Body of pancreas (tissue), 4 donors: ENCODE results near the gene MYEOV. TPM values are rescaled to one million over a fixed set of nuclear protein-coding genes. Genes with fewer than 3 reads are reported as not detected.

Experiments used
- ATAC-seq: fragments of 150-250 bp; one replicate; pipeline ENCODE4 v1.9.1; 2016
- DNase-seq, 4 donors: peaks; one replicate each; pipeline ENCODE4 v3.0.0-alpha.2; 2019
- H3K27ac ChIP-seq, 4 donors: fragments of 200-600 bp; sonication (generic); 1 replicate in 3 of 4; 2 replicates in 1 of 4; pipeline versions ENCODE4 v1.5.1 to v1.6.1; 2016 to 2019; ENCODE audit warnings: mild to moderate bottlenecking in 1 of 4, mixed read lengths in 1 of 4, moderate library complexity in 1 of 4
- H3K27me3 ChIP-seq, 2 donors: fragments of 200-600 bp; sonication (generic); one replicate each; pipeline ENCODE4 v1.6.0; 2016; ENCODE audit warnings: mild to moderate bottlenecking in 1 of 2
- H3K36me3 ChIP-seq, 2 donors: fragments of 200-600 bp; sonication (generic); replicated peaks in 1 of 2; 2 replicates each; pipeline ENCODE4 v1.5.1; 2016; ENCODE audit warnings: low read depth in 2 of 2; ENCODE audit not compliant: insufficient read depth in 1 of 2
- H3K4me1 ChIP-seq: fragments of 200-600 bp; sonication (generic); one replicate; pipeline ENCODE4 v1.6.0; 2016
- H3K4me3 ChIP-seq, 2 donors: fragments of 200-600 bp; sonication (generic); 1 replicate in 1 of 2; 2 replicates in 1 of 2; pipeline ENCODE4 v1.5.1; 2016 to 2019
- H3K9me3 ChIP-seq, 3 donors: fragments of 200-600 bp; sonication (generic); 1 replicate in 2 of 3; 2 replicates in 1 of 3; pipeline ENCODE4 v1.5.1; 2016
- POLR2A ChIP-seq, 3 donors: fragments of 450-650 bp; IDR thresholded peaks; one replicate each; pipeline ENCODE4 v1.6.1; 2016; ENCODE audit warnings: antibody characterized with exemption in 3 of 3, mild to moderate bottlenecking in 2 of 3
- WGBS, 2 donors: methylation state at CpG; one replicate each; pipeline ENCODE4 v1.1.5; 2017; 5-methylcytosine and 5-hydroxymethylcytosine counted together
- intact Hi-C: fragments of 100-400 bp; cut with DNase I; formaldehyde crosslinking; loops from one replicate; pipeline ENCODE4 v1.15.1; 2023
- total RNA-seq, 2 donors: library from RNA; depleted of rRNA; stranded (reverse); fragments of >200 nt; gene quantifications; one replicate each; pipeline ENCODE4 v1.1.0, GENCODE V29; 2016
- TF ChIP-seq, protein P1 (sequence below), 7 experiments: fragments of 450-650 bp in 4 of 7; fragments of 200-600 bp in 3 of 7; sonication (generic) in 3 of 7; IDR thresholded peaks; one replicate each; pipeline ENCODE4 v1.5.1; 2016 to 2019; ENCODE audit warnings: antibody characterized with exemption in 7 of 7

MYEOV gene
- total RNA-seq, 2 donors from 2014 or later = 2.3 to 7.0 TPM

DNA sequence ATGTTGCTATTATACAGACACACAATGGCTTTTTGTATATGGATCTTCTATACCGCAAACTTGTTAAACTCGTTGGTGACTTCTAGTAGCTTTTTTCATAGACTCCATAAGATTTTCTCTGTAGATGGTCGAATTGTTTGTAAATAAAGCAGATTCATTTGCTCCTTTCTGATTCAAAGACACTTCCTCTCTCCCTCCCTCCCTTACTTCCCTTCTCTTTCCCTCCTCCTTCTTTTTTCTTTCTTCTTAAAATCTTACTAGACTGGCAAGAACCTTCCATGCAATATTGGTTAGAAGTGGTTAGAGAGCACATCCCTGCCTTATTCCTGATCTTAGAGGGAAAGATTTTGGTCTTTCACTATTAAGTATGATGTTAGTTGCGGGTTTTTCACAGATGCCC, 36.4 kb downstream of the MYEOV start:
- H3K4me1 ChIP-seq = peaks cover 4% of the 10 kb centered on the region
- no peaks in the 10 kb centered on the region for H3K36me3 ChIP-seq
- no peak for TF ChIP-seq POLR2A (IDR thresholded peaks at IDR 0.05)
- TF ChIP-seq, protein P1, sequence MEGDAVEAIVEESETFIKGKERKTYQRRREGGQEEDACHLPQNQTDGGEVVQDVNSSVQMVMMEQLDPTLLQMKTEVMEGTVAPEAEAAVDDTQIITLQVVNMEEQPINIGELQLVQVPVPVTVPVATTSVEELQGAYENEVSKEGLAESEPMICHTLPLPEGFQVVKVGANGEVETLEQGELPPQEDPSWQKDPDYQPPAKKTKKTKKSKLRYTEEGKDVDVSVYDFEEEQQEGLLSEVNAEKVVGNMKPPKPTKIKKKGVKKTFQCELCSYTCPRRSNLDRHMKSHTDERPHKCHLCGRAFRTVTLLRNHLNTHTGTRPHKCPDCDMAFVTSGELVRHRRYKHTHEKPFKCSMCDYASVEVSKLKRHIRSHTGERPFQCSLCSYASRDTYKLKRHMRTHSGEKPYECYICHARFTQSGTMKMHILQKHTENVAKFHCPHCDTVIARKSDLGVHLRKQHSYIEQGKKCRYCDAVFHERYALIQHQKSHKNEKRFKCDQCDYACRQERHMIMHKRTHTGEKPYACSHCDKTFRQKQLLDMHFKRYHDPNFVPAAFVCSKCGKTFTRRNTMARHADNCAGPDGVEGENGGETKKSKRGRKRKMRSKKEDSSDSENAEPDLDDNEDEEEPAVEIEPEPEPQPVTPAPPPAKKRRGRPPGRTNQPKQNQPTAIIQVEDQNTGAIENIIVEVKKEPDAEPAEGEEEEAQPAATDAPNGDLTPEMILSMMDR (IDR thresholded peaks at IDR 0.05) = no peak
- no peak overlapping the region for H3K27ac ChIP-seq
- H3K27me3 ChIP-seq = no peaks in the 10 kb centered on the region
- no peak overlapping the region for H3K4me3 ChIP-seq
- WGBS, 2 donors = 70 to 76% methylated on average over 4 of the region's 4 CpGs
- ATAC-seq (no peak), DNase-seq (no peak)
- intact Hi-C loops = no loop called here
- no peaks in the 10 kb centered on the region for H3K9me3 ChIP-seq

DNA sequence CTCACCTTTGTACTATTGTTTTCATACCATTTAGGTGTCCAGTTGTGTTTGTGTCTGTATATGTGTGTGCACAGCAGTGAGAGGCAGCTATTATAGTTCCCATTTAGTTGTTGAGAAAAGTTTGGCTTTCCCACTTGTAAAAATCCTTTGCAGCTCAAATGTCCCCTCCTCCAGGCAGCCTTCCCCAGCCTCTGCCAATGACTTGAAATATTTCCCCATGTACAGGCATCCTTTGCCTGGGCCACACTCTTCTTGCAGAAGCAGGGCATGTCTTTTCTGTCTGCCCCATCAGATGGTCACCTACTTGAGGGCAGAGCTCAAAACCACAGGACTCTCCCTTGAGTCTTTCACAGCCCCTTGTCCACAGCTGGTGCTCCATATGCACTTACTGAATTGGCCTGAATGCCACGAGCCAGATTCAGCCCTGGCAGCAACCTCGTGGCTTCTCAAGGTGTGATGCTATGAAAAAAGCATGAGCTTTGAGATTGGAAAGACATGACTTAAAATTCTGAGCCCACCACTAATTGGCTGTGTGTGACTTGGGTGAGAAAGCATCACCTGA, 39.3 kb downstream of the MYEOV start:
- intact Hi-C loops = no loop called here
- Histone ChIP-seq H3K9me3 (no peaks in the 10 kb centered on the region), H3K4me1 (peaks cover 15% of the 10 kb centered on the region), H3K27me3 (no peaks in the 10 kb centered on the region), H3K4me3 (no peak overlapping the region), H3K36me3 (no peaks in the 10 kb centered on the region), H3K27ac (no peak overlapping the region)
- ATAC-seq (no peak), DNase-seq (no peak)
- 95 to 98% methylated on average over 2 of the region's 2 CpGs for WGBS, 2 donors
- TF ChIP-seq, protein P1 (IDR thresholded peaks at IDR 0.05) = no peak
- no peak for TF ChIP-seq POLR2A (IDR thresholded peaks at IDR 0.05)

DNA sequence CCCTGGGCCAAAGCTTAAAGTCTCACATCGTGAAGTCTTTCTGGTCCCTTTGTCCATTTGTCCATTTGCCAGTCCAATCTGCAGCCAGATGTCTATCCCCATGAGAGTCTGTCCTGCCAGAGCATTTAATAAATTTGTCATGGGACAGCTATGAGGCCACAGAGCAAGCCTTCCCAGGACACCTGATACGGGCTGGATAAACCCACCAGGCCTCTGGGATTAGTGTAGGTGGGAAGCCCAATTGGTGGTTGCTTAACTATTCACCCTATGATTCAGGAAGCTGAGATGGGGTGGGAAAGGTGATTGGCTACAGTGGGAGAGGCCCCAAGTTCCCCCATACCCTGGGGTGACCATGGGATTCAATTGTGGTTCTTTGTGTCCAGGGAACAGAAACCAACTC, 39.9 kb downstream of the MYEOV start:
- 87 to 96% methylated on average over 2 of the region's 2 CpGs for WGBS, 2 donors
- Histone ChIP-seq H3K36me3 (no peaks in the 10 kb centered on the region), H3K9me3 (no peaks in the 10 kb centered on the region), H3K27me3 (no peaks in the 10 kb centered on the region), H3K4me1 (peaks cover 15% of the 10 kb centered on the region), H3K4me3 (no peak overlapping the region), H3K27ac (no peak overlapping the region)
- intact Hi-C loops = no loop called here
- ATAC-seq (no peak), DNase-seq (no peak)
- TF ChIP-seq, protein P1 (IDR thresholded peaks at IDR 0.05) = no peak
- TF ChIP-seq POLR2A (IDR thresholded peaks at IDR 0.05) = no peak

DNA sequence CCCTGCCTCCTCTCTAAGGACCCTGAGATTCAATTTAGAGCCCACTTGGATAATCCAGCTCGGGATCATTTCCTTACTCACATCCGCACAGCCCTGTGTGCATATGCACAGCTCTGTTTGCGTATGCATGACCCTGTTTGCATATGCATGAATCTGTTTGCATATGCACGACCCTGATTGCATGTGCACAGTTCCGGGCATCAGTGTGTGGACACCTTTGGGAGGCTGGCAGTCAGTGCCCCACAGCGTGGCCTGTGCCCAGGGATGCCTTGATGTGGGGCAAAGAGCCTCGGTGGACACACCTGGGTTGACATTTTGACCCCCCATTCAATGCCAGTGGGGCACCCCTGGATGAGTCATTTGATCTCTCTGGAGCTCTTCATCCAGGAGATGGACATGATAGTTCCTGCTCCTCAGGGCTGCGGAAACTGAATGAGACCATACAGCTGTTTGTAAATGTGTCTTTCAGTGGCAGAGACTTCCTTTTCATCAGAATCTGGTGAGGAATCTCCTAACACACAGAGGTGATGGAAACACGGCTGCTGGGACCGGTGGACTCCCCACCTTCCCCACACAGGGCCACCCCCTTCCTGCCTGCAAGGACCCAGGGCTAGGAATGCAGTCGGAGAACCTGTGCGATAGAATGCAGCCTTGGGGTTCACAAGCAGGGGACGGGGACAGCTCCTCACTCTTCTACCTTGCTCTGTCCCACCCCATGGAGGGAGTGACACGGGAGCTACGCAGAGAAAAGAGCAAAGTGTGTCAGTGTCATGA, 41.2 kb downstream of the MYEOV start:
- H3K27ac ChIP-seq = no peak overlapping the region
- TF ChIP-seq, protein P1 (IDR thresholded peaks at IDR 0.05) = no peak
- H3K36me3 ChIP-seq = no peaks in the 10 kb centered on the region
- no peak overlapping the region for H3K4me3 ChIP-seq
- peaks cover 15% of the 10 kb centered on the region for H3K4me1 ChIP-seq
- 91 to 93% methylated on average over 15 of the region's 15 CpGs for WGBS, 2 donors
- DNase-seq (no peak), ATAC-seq (no peak)
- intact Hi-C loops = no loop called here
- no peaks in the 10 kb centered on the region for H3K27me3 ChIP-seq
- H3K9me3 ChIP-seq = no peaks in the 10 kb centered on the region
